Measurements from ENCODE around the gene SEC24D.
A peak's percentile ranks its signal among the peaks of the same experiment; 100 is the strongest.

GRCh38 chr4:118676128-118676527 is 159.8 kb downstream of the SEC24D start:
- TF ChIP-seq JUND (IDR thresholded peaks at IDR 0.05; ENCODE audit: low read length) (no peak), CHD2 (IDR thresholded peaks at IDR 0.05; ENCODE audit: low read length) (no peak), RBBP5 (IDR thresholded peaks at IDR 0.05; ENCODE audit: borderline replicate concordance, low read depth, low read length) (no peak), SRF (IDR thresholded peaks at IDR 0.05; ENCODE audit: low read depth, low read length) (no peak), CBX5 (IDR thresholded peaks at IDR 0.05; ENCODE audit: low read depth, low read length) (no peak), PHF8 (conservative IDR thresholded peaks at IDR 0.05; ENCODE audit: low read depth, low read length) (no peak), TAF1 (IDR thresholded peaks at IDR 0.05; ENCODE audit: low read depth, low read length) (no peak), KDM1A (IDR thresholded peaks at IDR 0.05; ENCODE audit: borderline replicate concordance, low read length) (no peak), POLR2AphosphoS5 (IDR thresholded peaks at IDR 0.05; ENCODE audit: low read depth, low read length) (no peak), BCL11A (IDR thresholded peaks at IDR 0.05; ENCODE audit: low read depth in 2 of 2, low read length in 2 of 2) (no peak), POLR2A (IDR thresholded peaks at IDR 0.05; ENCODE audit: control extremely low read depth in 1 of 2, low read depth in 2 of 2, low read length in 2 of 2) (no peak)
- TF ChIP-seq, protein P1, sequence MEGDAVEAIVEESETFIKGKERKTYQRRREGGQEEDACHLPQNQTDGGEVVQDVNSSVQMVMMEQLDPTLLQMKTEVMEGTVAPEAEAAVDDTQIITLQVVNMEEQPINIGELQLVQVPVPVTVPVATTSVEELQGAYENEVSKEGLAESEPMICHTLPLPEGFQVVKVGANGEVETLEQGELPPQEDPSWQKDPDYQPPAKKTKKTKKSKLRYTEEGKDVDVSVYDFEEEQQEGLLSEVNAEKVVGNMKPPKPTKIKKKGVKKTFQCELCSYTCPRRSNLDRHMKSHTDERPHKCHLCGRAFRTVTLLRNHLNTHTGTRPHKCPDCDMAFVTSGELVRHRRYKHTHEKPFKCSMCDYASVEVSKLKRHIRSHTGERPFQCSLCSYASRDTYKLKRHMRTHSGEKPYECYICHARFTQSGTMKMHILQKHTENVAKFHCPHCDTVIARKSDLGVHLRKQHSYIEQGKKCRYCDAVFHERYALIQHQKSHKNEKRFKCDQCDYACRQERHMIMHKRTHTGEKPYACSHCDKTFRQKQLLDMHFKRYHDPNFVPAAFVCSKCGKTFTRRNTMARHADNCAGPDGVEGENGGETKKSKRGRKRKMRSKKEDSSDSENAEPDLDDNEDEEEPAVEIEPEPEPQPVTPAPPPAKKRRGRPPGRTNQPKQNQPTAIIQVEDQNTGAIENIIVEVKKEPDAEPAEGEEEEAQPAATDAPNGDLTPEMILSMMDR (IDR thresholded peaks at IDR 0.05; ENCODE audit: control extremely low read depth in 1 of 3, insufficient read depth in 1 of 3, low read depth in 1 of 3, low read length in 3 of 3) = peak in 1 of 3 experiments; percentile 14; a peak in 1 of 4 replicates
- TF ChIP-seq, protein P2, sequence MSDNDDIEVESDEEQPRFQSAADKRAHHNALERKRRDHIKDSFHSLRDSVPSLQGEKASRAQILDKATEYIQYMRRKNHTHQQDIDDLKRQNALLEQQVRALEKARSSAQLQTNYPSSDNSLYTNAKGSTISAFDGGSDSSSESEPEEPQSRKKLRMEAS (IDR thresholded peaks at IDR 0.05) = no peak
